HG03571 (cell line): ENCODE results near the gene IGLL1.
"Not testable (repeated sequence)": the region's sequence is repeated elsewhere in the genome, so short reads cannot be mapped to it uniquely, and the experiment has no call there.

Experiments used
- ATAC-seq: cut with Tn5 transposase; IDR thresholded peaks from one replicate; pipeline ENCODE4 v1.9.1; 2021; ENCODE audit not compliant: unreplicated experiment

IGLL1 gene

DNA sequence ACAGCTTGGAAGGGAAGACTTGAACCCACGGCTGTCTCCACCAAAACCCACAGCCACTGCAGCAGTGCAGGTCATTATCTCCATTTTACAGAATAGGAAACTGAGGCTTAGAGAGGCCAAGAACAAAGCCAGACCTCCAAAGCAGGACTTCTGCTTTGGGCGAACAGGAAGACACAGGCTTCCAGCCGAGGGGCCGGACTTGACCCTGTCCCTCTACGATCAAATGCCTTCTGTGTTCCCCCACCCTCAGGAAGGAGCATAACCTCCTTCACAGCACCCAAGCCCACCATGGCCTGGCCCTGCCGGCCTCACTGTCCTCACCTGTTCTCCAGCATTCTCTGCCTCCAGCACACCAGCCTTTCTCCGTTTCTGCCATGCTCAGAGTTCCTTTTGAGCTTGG, 15.8 kb downstream of the IGLL1 start:
- ATAC-seq, result no peak

DNA sequence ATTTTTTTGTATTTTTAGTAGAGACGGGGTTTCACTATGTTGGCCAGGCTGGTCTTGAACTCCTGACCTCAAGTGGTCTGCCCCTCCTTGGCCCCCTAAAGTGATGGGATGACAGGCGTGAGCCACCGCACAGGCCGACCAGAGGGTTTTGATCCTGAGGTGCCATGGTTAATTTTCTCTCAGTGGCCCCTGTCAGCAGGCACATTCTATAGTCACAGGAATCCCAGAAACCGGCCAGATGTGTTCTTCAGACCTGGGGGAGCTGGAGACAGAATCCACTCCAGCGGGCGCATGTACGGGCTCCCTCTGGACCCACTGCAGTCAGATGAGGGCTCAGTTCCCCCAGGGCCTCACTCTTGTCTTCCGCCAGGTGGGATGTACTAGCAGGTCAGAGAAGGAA, 17.0 kb downstream of the IGLL1 start:
- no peak for ATAC-seq

DNA sequence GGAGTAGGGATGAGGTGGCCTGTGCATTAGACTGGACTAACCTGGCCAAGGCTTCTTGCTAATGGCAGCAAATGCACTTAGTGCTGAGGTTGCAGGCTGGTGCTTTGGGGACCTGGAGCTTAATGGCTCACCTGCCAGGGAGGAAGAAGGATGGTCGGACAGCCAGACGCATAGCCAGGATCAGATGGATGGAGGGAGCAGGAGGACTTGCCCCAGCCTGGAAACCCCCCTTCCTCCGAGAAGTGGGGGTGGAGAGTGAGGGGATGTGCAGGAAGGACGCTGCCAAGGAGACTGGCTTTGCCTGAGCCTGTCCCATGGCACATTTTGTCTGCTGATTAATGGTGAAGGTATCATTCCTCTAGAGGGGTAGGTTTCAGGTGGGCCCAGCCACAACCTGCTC, 17.9 kb downstream of the IGLL1 start:
- ATAC-seq, result no peak

DNA sequence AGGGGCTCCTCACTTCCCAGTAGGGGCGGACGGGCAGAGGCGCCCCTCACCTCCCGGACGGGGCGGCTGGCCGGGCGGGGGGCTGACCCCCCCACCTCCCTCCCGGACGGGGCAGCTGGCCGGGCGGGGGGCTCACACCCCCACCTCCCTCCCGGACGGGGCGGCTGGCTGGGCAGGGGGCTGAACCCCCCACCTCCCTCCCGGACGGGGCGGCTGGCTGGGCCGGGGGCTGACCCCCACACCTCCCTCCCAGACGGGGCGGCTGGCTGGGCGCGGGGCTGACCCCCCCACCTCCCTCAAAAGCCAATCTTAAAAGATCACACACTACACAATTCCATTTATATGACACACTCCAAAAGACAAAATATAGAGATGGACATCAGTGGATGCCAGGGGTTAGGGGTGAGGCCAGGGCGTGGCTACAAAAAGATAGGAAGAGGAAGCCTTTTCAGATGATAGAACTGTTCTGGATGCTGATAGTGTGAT, 19.0 kb downstream of the IGLL1 start:
- not testable (repeated sequence) for ATAC-seq

DNA sequence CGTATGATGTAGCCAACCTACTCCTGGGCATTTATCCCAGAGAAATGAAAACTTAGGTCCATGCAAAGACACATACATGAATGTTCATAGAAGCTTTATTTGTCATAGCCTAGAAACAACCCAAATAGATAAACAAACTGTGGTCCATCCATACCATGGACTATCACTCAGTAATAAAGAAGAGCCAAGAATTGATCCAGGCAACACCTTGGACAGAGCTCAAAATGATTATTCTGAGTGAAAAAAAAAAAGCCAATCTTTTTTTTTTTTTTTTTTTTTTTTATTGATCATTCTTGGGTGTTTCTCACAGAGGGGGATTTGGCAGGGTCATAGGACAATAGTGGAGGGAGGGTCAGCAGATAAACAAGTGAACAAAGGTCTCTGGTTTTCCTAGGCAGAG, 19.9 kb downstream of the IGLL1 start:
- not testable (repeated sequence) for ATAC-seq

DNA sequence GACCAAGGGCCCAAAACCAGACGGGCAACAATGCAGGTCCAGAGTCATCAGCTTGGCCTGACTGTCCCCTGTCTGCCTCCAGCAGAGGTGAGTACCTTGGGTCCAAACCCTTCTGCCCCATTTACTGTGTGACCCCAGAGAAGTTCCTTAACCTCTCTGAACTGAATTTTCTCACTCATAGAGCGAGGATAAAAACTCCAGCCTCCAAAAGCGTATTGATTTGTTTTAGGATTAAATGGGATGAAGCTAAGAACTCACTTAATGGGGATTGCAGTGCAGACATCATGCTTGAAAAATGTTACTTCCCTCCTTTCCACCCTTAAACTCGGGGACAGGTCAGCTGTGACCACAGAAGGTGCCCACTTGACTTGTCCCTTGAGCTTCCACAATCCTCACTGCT, 22.6 kb downstream of the IGLL1 start:
- no peak for ATAC-seq

DNA sequence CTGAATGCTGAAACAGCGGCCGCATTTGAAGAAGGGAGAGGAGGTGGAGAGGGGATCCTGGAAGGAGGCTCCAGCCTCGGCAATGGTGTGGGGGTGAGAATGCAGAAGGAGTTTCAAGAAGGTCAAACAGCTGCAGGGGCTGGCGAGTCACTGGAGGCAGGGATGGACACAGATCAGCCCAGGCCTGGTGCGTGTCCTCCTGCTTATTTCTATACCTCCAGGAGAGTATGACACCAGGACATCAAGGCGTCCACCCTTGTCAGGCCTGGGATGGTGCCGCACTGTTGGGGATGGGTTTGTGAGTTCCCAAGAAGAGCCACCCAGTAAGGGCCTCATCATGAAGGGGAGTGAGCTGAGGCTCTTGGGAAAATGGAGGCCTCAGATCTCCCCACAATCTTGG, 23.1 kb downstream of the IGLL1 start:
- no peak for ATAC-seq

DNA sequence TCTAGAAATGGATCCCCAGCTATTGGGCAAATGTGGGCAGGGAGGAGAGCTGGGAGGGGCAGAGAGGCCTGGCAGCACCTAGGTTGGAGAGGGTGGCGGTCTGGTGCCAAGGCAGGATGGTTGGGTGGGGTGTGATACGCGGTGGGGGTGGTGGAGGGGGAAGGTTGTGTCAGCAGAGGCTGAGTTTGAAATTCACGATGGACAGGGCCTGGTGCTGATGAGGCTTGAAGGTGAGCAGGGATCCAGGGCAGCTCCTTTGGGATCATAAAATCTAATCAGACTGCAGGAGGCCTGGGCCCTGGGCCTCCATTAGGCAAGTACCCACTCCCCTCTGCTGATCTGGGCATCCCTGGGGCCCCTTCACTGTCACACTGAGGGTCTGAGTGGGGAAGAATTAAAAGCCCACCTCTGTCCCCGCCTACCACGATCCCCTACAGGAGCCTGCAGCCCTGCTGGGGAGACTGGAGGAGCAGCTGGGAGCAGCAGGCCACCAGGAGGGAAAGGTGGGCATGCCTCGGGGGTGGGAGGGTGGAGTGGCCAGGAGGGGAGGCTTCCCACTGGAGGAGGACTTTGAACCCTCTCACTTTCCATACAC, 24.0 kb downstream of the IGLL1 start:
- no peak for ATAC-seq

DNA sequence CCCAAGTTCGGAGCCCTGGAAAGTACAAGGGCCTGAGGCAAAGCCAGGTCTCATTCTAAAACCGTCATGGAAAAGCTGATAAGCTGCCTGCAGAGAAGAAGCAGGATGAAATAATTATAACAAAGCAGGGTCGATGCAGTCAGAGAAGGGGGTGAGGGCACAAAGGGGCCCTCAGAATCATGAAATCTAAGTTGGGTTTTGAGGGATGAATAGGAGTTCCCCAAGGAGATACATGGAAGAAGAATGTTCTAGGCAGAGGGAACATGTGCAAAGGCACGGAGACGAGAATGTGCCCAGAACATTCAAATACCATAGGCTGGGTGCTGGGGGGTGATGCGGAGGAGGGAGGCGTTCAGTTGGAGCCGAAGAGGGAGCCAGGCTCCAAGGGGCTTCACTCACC, 25.0 kb downstream of the IGLL1 start:
- ATAC-seq, result no peak

DNA sequence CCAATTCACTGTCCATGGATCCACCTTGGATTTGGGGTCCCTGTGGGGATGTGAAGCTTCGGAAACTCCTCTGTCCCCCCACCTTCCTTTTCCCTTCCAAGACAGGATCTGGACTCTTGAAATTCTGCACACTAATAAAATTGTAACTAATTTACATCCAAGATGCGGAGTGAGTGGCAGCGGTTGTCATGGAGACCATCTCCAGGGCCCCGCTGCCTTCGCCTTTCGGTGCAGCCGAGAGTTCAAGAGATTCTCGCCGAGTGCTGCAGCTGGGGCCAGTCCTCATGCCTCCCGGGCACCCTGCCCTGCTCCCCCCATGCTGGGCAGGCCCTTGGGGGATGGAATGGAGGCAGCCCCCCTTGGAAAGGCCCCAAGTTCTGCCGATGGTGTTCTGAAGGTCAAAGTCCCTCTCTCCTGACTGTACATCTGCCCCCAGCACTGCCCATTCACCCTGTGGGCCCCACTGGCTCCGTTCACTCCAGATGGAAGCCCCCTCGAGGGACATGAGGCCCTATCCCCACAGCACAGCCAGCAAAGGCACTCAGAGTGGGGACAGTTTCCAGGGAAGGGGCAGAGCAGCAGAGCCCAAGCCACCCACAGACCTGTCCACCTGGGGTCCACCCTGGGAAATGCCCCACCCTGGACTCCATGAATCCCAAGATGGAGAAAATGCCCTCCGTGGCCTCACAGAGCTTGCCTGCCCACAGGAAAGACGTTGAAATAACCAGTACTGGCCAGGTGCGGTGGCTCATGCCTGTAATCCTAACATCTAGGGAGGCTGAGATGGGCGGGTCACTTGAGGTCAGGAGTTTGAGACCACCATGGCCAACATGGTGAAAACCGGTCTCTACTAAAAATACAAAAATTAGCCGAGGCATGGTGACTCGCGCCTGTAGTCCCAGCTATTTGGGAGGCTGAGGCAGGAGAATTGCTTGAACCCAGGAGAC, 25.9 kb downstream of the IGLL1 start:
- no peak for ATAC-seq

DNA sequence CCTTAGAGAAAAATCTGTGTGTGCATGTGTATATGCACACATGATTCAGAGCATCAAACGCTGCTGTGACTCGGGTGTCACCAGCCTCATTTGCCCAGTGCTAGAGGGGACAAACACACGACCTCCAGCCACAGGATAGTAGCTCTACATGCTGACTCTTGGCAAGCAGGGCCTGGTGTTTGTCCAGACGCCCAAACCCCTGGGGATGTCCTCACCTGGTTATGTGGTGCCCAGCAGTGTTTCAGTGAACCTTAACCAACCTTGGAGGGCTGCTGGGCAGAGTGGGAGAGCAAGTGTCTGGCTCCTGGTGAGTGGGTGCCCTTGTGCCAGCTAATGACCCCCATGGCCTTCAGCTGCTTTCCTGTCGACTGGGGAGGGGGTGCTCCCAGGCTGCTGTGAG, 26.7 kb downstream of the IGLL1 start:
- ATAC-seq, result no peak

DNA sequence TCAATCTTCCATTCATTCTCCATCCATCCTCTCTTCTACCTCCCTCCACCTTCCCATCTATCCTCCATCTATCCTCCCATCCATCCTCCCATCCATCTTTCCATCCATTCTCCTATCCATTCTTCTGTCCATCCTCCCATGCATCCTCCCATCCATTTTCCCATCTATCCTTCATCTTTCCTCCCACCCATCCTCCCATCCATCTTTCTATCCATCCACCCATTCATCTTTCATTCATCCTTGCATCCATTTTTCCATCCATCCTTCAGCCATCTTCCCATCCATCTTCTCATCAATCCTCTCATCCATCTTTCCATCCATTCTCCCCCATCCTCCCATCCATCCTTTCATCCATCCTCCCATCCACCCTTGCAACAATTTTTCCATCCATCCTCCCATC, 27.5 kb downstream of the IGLL1 start:
- no peak for ATAC-seq

DNA sequence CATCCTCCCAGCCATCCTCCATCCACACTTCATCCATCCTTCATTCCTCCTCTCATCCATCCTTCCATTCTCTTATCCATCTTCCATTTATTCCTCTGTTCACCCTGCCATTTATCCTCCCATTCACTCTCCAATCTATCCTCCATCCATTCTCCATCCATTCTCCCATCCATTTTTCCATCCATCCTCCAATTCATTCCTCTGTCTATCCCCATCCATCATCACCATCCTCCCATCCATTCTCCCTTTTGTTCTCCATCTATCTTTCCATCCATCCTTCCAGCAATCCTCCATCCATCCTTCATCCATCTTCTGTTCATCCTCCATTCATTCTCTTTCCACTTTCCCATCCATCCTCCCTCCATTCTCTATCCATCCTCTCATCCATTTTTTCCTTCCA, 28.7 kb downstream of the IGLL1 start:
- ATAC-seq, result no peak

DNA sequence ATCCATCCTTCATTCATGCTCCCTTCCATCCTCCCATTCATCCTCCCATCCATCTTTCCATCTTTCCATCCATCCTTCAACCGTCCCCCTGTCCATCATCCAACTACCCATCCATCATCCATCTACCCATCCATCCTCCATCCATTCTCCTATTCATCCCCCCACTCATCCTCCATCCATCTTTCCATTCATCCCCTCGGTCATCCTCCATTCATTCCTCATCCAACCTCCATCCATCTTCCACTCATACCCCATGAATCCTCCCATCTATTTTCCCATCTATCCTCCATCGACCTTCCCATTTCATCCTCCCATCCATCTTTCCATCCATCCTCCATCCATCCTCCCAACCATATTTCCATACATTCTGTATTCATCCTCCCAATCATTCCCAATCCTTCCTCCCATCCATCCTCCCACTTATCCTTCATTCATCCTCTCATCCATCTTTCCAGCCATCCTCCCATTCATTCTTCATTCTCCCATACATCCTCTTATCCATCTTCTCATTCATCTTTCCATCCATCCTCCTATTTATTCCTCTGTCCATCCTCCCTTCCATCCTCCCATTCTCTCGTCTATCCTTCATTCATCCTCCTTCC, 29.9 kb downstream of the IGLL1 start:
- no peak for ATAC-seq

DNA sequence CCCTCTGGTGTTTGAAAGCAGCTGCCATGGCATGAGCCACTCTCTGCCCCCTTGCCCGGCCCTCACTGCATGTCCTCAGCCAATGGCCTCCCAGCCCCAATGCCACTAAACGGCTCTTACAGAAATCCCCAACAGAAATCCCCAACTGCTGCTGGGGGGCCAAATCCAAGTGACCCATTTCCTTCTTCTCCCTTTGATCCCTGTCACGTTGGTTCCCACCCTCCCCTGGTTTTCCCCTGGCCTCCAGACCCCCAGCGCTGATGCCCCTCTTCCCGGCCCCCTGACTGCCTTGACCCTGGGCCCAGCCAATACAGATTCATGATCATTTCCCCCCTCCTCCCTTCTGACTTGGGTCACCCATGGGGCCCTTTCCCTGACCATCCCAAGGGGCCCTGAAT, 30.9 kb downstream of the IGLL1 start:
- ATAC-seq, result no peak

DNA sequence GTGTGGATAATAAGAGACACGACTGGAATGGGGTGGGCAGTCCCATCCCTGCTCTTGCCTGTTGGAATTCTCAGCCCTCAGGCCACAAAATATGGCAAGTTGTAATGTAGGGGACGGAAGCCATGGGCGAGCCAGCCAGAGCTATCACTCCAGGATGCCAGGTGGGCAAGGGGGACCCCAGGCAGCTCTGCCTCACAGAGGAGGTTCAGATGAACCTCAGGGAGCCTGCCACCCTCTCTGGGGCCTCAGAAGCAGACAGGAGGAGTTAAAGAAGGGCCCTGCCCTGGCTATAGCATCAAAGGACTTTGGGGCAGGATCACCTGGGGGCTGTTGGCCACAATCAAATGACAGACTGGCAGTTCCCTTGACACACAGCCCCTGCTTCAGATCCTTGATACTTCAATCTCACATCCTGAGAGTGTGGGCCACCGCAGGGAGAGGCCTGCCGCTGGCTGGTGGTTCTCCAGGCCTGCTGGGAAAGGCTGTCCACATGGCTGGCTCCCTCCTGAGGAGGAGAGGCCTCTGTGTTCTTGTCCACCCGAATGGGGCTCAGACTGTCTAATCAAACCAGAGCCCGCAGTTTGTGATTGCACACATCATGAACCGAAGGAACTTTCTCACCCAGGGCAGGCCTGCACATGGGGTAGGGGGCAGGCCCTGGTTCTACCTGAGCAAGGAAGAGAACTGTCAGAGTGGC, 31.4 kb downstream of the IGLL1 start:
- ATAC-seq, result no peak

DNA sequence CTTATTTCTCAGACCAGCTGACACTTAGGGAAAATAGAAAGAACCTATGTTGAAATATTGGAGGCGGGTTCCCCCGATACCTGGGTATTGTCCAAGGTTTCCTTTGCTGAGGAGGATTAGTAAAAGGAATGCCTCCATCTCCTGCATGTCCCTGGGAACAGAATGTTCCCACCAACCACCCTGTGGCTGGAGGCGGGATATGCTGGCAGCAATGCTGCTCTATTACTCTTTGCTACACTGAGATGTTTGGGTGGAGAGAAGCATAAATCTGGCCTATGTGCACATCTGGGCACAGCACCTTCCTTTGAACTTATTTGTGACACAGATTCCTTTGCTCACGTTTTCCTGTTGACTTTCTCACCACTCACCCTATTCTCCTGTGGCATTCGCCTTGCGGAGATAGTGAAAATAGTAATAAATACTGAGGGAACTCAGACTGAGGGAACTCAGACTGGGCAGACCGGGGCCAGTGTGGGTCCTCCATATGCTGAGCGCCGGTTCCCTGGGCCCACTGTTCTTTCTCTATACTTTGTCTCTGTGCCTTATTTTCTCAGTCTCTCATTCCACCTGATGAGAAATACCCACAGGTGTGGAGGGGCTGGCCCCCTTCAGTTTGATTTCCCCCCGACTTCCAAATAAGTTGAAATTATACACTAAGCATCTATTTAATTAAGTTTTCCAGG, 32.1 kb downstream of the IGLL1 start:
- ATAC-seq, result no peak

DNA sequence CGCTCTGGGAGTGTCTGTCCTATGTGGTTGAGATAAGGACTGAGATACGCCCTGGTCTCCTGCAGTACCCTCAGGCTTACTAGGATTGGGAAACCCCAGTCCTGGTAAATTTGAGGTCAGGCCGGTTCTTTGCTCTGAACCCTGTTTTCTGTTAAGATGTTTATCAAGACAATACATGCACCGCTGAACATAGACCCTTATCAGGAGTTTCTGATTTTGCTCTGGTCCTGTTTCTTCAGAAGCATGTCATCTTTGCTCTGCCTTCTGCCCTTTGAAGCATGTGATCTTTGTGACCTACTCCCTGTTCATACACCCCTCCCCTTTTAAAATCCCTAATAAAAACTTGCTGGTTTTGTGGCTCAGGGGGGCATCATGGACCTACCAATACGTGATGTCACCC, 32.7 kb downstream of the IGLL1 start:
- ATAC-seq, result not testable (repeated sequence)

DNA sequence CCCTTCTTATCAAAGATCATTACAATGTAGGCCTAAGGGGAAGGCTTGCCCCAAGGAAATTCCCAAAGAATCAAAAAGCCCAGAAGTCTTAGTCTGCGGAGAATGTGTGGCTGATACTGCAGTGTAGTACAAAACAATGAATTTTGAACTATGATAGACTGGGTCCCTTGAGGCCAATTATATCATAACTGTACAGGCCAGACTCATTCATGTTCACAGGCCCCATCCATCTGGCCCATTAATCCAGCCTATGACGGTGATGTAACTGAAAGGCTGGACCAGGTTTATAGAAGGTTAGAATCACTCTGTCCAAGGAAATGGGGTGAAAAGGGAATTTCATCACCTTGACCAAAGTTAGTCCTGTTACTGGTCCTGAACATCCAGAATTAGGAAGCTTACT, 35.2 kb downstream of the IGLL1 start:
- ATAC-seq, result no peak

DNA sequence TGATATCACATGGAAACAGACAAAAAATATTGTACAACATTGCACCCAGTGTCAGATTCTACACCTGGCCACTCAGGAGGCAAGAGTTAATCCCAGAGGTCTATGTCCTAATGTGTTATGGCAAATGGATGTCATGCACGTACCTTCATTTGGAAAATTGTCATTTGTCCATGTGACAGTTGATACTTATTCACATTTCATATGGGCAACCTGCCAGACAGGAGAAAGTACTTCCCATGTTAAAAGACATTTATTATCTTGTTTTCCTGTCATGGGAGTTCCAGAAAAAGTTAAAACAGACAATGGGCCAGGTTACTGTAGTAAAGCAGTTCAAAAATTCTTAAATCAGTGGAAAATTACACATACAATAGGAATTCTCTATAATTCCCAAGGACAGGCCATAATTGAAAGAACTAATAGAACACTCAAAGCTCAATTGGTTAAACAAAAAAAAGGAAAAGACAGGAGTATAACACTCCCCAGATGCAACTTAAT, 36.5 kb downstream of the IGLL1 start:
- not testable (repeated sequence) for ATAC-seq

DNA sequence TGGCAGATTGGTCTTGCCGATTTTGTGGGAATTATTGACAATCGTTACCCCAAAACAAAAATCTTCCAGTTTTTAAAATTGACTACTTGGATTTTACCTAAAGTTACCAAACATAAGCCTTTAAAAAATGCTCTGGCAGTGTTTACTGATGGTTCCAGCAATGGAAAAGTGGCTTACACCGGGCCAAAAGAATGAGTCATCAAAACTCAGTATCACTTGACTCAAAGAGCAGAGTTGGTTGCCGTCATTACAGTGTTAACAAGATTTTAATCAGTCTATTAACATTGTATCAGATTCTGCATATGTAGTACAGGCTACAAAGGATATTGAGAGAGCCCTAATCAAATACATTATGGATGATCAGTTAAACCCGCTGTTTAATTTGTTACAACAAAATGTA, 37.2 kb downstream of the IGLL1 start:
- no peak for ATAC-seq
